SK-N-MC (cell line): ENCODE measurements around the gene SLC25A41.

Experiments
- EZH2 ChIP-seq: fragments of 200-600 bp; sonication (generic); IDR thresholded peaks from one replicate; pipeline ENCODE4 v1.6.1; 2017; ENCODE audit warnings: antibody characterized with exemption
- FOXP2 ChIP-seq: optimal IDR thresholded peaks from 2 replicates; pipeline ENCODE3; 2011; ENCODE audit warnings: mild to moderate bottlenecking, moderate library complexity; ENCODE audit not compliant: insufficient read depth; ENCODE audit errors: extremely low read length, control extremely low read depth
- POLR2AphosphoS5 ChIP-seq: IDR thresholded peaks from 2 replicates; pipeline ENCODE4 v1.6.1; 2012; ENCODE audit warnings: mild to moderate bottlenecking, low read depth, low read length, borderline replicate concordance

- no peak for TF ChIP-seq POLR2AphosphoS5
- no peak for TF ChIP-seq EZH2
- TF ChIP-seq FOXP2 = no peak
Measured at GRCh38 chr19:6465006-6465405, 31.4 kb upstream of the SLC25A41 start.
